A549 (cell line): ENCODE results near the gene ETV3. TPM values are rescaled to one million over a fixed set of nuclear protein-coding genes. Genes with fewer than 3 reads are reported as not detected.

Experiments
- ATAC-seq, 2 experiments: fragments of 200-7000 bp in 1 of 2; fragments of >200 bp in 1 of 2; cut with Nextera tagmentation in 1 of 2; cut with Tn5 transposase in 1 of 2; 3 replicates each; pipeline versions ENCODE4 v1.8.0 to v1.9.1; 2018 to 2020; ENCODE audit warnings: mild to moderate bottlenecking in 1 of 2, moderate library complexity in 1 of 2
- CTCF ChIA-PET: fragments of 300-600 bp; sonication (Branson Sonifier 250); formaldehyde crosslinking; extraction: SDS; loops from one replicate; lab custom pipeline; 2021; ENCODE audit warnings: antibody characterized with exemption, inconsistent platforms; lab: Yijun Ruan, JAX
- POLR2A ChIA-PET: fragments of 350-600 bp; formaldehyde crosslinking; extraction: SDS; loops from one replicate; lab custom pipeline; 2021; ENCODE audit warnings: antibody characterized with exemption, inconsistent platforms; lab: Yijun Ruan, JAX
- DNase-seq, 2 experiments: peaks; one replicate each; pipeline versions ENCODE4 v3.0.0 to v3.0.0-alpha.2; 2011 to 2016; ENCODE audit warnings: low read depth in 1 of 2, low spot score in 1 of 2
- FAIRE-seq: peaks from 2 replicates; lab custom pipeline; 2011; peaks lifted over from hg19 to GRCh38; lab: Jason Lieb, UNC
- H3K27ac ChIP-seq, 2 experiments: fragments of >200 bp; sonication (Bioruptor Twin); formaldehyde crosslinking; 3 replicates each; pipeline ENCODE4 v1.5.1; 2016 to 2017
- H3K4me1 ChIP-seq: fragments of >200 bp; sonication (Bioruptor Twin); formaldehyde crosslinking; 3 replicates; pipeline ENCODE4 v1.6.1; 2016
- H3K4me2 ChIP-seq: fragments of >200 bp; sonication (Bioruptor Twin); formaldehyde crosslinking; 3 replicates; pipeline ENCODE4 v1.6.1; 2016
- H3K4me3 ChIP-seq: fragments of >200 bp; sonication (Bioruptor Twin); formaldehyde crosslinking; 3 replicates; pipeline ENCODE4 v1.5.1; 2016
- H3K9me3 ChIP-seq: fragments of >200 bp; sonication (Bioruptor Twin); formaldehyde crosslinking; 3 replicates; pipeline ENCODE4 v1.6.1; 2016
- BHLHE40 ChIP-seq: IDR thresholded peaks from 2 replicates; pipeline ENCODE4 v1.6.1; 2012; ENCODE audit warnings: low read depth, low read length, inconsistent platforms
- CBX8 ChIP-seq: fragments of 200-600 bp; sonication (generic); IDR thresholded peaks from 2 replicates; pipeline ENCODE4 v1.6.1; 2016
- CEBPB ChIP-seq, 2 experiments: fragments of >200 bp in 1 of 2; sonication (Bioruptor Twin) in 1 of 2; formaldehyde crosslinking in 1 of 2; IDR thresholded peaks; 2 replicates each; pipeline ENCODE4 v1.6.1; 2012 to 2016
- CTCF ChIP-seq: fragments of >200 bp; sonication (Bioruptor Twin); formaldehyde crosslinking; IDR thresholded peaks from 3 replicates; pipeline ENCODE4 v1.5.1; 2016
- EHMT2 ChIP-seq: fragments of 200-600 bp; sonication (generic); IDR thresholded peaks from 2 replicates; pipeline ENCODE4 v1.6.1; 2016; ENCODE audit warnings: antibody characterized with exemption, low read depth, mild to moderate bottlenecking, moderate library complexity
- EP300 ChIP-seq, 2 experiments: fragments of >200 bp; sonication (Bioruptor Twin); formaldehyde crosslinking; IDR thresholded peaks; 2 replicates in 1 of 2; 3 replicates in 1 of 2; pipeline ENCODE4 v1.6.1; 2016 to 2017
- ESRRA ChIP-seq: fragments of 150-350 bp; IDR thresholded peaks from 2 replicates; pipeline ENCODE4 v1.6.1; 2014; ENCODE audit warnings: mild to moderate bottlenecking, low read length, borderline replicate concordance
- FOSB ChIP-seq: fragments of 250-450 bp; sonication (Bioruptor Pico); IDR thresholded peaks from 2 replicates; pipeline ENCODE4 v1.5.0; 2020; ENCODE audit warnings: mild to moderate bottlenecking, moderate library complexity
- GATA3 ChIP-seq: IDR thresholded peaks from 2 replicates; pipeline ENCODE4 v1.6.1; 2012; ENCODE audit warnings: borderline replicate concordance
- HES2 ChIP-seq: fragments of >200 bp; sonication (Bioruptor Twin); formaldehyde crosslinking; IDR thresholded peaks from 2 replicates; pipeline ENCODE4 v1.6.1; 2016
- HEYL ChIP-seq: fragments of 250-450 bp; sonication (Bioruptor Pico); IDR thresholded peaks from 2 replicates; pipeline ENCODE4 v1.8.0; 2021; ENCODE audit warnings: mild to moderate bottlenecking, moderate library complexity
- HMGXB4 ChIP-seq: fragments of 250-450 bp; sonication (Bioruptor Pico); IDR thresholded peaks from 2 replicates; pipeline ENCODE4 v1.5.0; 2021; ENCODE audit warnings: mild to moderate bottlenecking, moderate library complexity, borderline replicate concordance
- HOXB13 ChIP-seq: fragments of 250-450 bp; sonication (Bioruptor Pico); IDR thresholded peaks from 2 replicates; pipeline ENCODE4 v1.5.0; 2020; ENCODE audit warnings: low read depth, mild to moderate bottlenecking, moderate library complexity
- HOXB5 ChIP-seq: fragments of 250-450 bp; sonication (Bioruptor Pico); IDR thresholded peaks from 2 replicates; pipeline ENCODE4 v1.5.0; 2020; ENCODE audit warnings: mild to moderate bottlenecking, moderate library complexity
- KDM1A ChIP-seq: fragments of 200-600 bp; sonication (generic); IDR thresholded peaks from 2 replicates; pipeline ENCODE4 v1.6.1; 2016; ENCODE audit warnings: low read depth, mild to moderate bottlenecking
- KDM5A ChIP-seq: fragments of 200-600 bp; sonication (generic); IDR thresholded peaks from 2 replicates; pipeline ENCODE4 v1.6.1; 2016; ENCODE audit warnings: antibody characterized with exemption, mild to moderate bottlenecking
- MAFK ChIP-seq: fragments of 450-650 bp; IDR thresholded peaks from 2 replicates; pipeline ENCODE4 v1.6.1; 2014; ENCODE audit not compliant: partially characterized antibody
- MAX ChIP-seq: IDR thresholded peaks from 2 replicates; pipeline ENCODE4 v1.6.1; 2012
- MAZ ChIP-seq: fragments of 150-350 bp; IDR thresholded peaks from 2 replicates; pipeline ENCODE4 v1.6.1; 2014; ENCODE audit warnings: antibody characterized with exemption, low read depth, low read length, borderline replicate concordance
- MYC ChIP-seq: IDR thresholded peaks from 2 replicates; pipeline ENCODE4 v1.6.1; 2012; ENCODE audit warnings: mild to moderate bottlenecking, inconsistent platforms, low read length, improper control_type of control experiment, borderline replicate concordance
- NFE2L2 ChIP-seq: fragments of 150-350 bp; conservative IDR thresholded peaks from 2 replicates; pipeline ENCODE4 v1.6.1; 2014; ENCODE audit warnings: low read length
- PBX3 ChIP-seq: IDR thresholded peaks from 2 replicates; pipeline ENCODE4 v1.6.1; 2012
- POLR2AphosphoS2 ChIP-seq: conservative IDR thresholded peaks from 2 replicates; pipeline ENCODE4 v1.6.1; 2012; ENCODE audit warnings: low read length, improper control_type of control experiment, inconsistent platforms
- RAD21 ChIP-seq, 2 experiments: fragments of >200 bp in 1 of 2; sonication (Bioruptor Twin) in 1 of 2; formaldehyde crosslinking in 1 of 2; IDR thresholded peaks in 1 of 2; conservative IDR thresholded peaks in 1 of 2; 2 replicates in 1 of 2; 3 replicates in 1 of 2; pipeline ENCODE4 v1.6.1; 2012 to 2018; ENCODE audit warnings: inconsistent platforms in 1 of 2
- RCOR1 ChIP-seq: fragments of 150-350 bp; IDR thresholded peaks from 2 replicates; pipeline ENCODE4 v1.6.1; 2014; ENCODE audit warnings: antibody characterized with exemption, low read length, low read depth
- RFX5 ChIP-seq: fragments of 450-650 bp; IDR thresholded peaks from 2 replicates; pipeline ENCODE4 v1.7.1; 2014; ENCODE audit warnings: antibody characterized with exemption, mild to moderate bottlenecking, moderate library complexity
- RNF2 ChIP-seq: fragments of 200-600 bp; sonication (generic); IDR thresholded peaks from 2 replicates; pipeline ENCODE4 v1.6.1; 2016; ENCODE audit warnings: low read depth, mild to moderate bottlenecking, antibody characterized with exemption, moderate library complexity, borderline replicate concordance
- SREBF2 ChIP-seq: fragments of 450-650 bp; IDR thresholded peaks from 2 replicates; pipeline ENCODE4 v1.6.1; 2014; ENCODE audit warnings: mild to moderate bottlenecking, moderate library complexity
- TFCP2L1 ChIP-seq: fragments of 250-450 bp; sonication (Bioruptor Pico); IDR thresholded peaks from 2 replicates; pipeline ENCODE4 v1.5.0; 2021; ENCODE audit warnings: mild to moderate bottlenecking
- USF2 ChIP-seq: fragments of 450-650 bp; IDR thresholded peaks from 2 replicates; pipeline ENCODE4 v1.6.1; 2014; ENCODE audit warnings: antibody characterized with exemption
- ZFP36 ChIP-seq: fragments of 450-650 bp; IDR thresholded peaks from 2 replicates; pipeline ENCODE4 v1.6.1; 2014; ENCODE audit warnings: borderline replicate concordance; ENCODE audit not compliant: partially characterized antibody
- ZSCAN20 ChIP-seq: fragments of 250-450 bp; sonication (Bioruptor Pico); IDR thresholded peaks from 2 replicates; pipeline ENCODE4 v1.8.0; 2022; ENCODE audit warnings: mild to moderate bottlenecking, moderate library complexity
- WGBS: methylation state at CpG from one replicate; pipeline ENCODE4 v1.1.6; 2017; ENCODE audit errors: missing lambda C conversion rate; 5-methylcytosine and 5-hydroxymethylcytosine counted together
- polyA plus RNA-seq, 4 experiments: library from polyadenylated mRNA; depleted of rRNA in 3 of 4; stranded (reverse); fragments of >200 nt; fragmentation: RNase III in 1 of 4; extraction: RNeasy Plus Mini Kit Qiagen cat#74134 plus additional on column Dnase treatment in 1 of 4; gene quantifications; 2 replicates in 3 of 4; 3 replicates in 1 of 4; pipeline ENCODE4 v1.2.3, GENCODE V29; 2011 to 2017

The ETV3 gene
- polyA plus RNA-seq, 2 of the 4 experiments (the other 2 are of a cell fraction): 11.1 to 14.5 TPM

GRCh38 chr1:157163273-157164127 is 25.3 kb upstream of the ETV3 start:
- peak; percentile 83 to 94 for ATAC-seq
- 14% methylated on average over 13 of the region's 21 CpGs for WGBS
- Histone ChIP-seq H3K9me3 (no peaks in the 10 kb centered on the region), H3K27ac (peak overlapping the region; percentile 58 to 77; a peak in 5 of 6 replicates), H3K4me1 (no peaks in the 10 kb centered on the region), H3K4me3 (peak overlapping the region; percentile 42), H3K4me2 (peak overlapping the region; percentile 85)
- DNase-seq: peak; percentile 73 to 79
- ChIA-PET POLR2A (no interaction called here), CTCF (interaction anchor here (1.0 to 1.6 kb wide), 4 partner anchors 8 to 90 kb away, joined by 3 to 16 read pairs (median 4); no protein-coding TSS in a partner anchor)
- FAIRE-seq: no peak
- TF ChIP-seq GATA3 (no peak), ZFP36 (no peak), MYC (no peak), RAD21 (conservative IDR thresholded peaks at IDR 0.05 in 1 of 2, IDR thresholded peaks at IDR 0.05 in 1 of 2) (peak; percentile 31 to 32; a peak in 3 of 5 replicates), EHMT2 (no peak), HOXB5 (CRISPR knock-in tag) (no peak), CEBPB (IDR thresholded peaks at IDR 0.05) (no peak), PBX3 (no peak), HES2 (no peak), ESRRA (no peak), EP300 (IDR thresholded peaks at IDR 0.05) (no peak), KDM5A (no peak), HOXB13 (CRISPR knock-in tag) (no peak), HEYL (CRISPR knock-in tag) (no peak), NFE2L2 (no peak), ZSCAN20 (no peak), MAFK (no peak), TFCP2L1 (CRISPR knock-in tag) (no peak), CTCF (peak; percentile 78), BHLHE40 (no peak), USF2 (peak; percentile 80), RFX5 (no peak), HMGXB4 (CRISPR knock-in tag) (no peak), FOSB (CRISPR knock-in tag) (no peak), POLR2AphosphoS2 (no peak), RCOR1 (no peak), RNF2 (no peak), KDM1A (no peak), MAZ (no peak), CBX8 (no peak), MAX (peak; percentile 35; the same call in 1 of the 2 replicates), SREBF2 (no peak)
